Caco-2 (cell line): ENCODE results near the gene TICAM1. TPM values are rescaled to one million over a fixed set of nuclear protein-coding genes. Genes with fewer than 3 reads are reported as not detected.

Experiments
- BruUV-seq: library from RNA; stranded (reverse); fragments of 400-500 nt; replicated peaks from 2 replicates; lab custom pipeline; 2021; lab: Mats Ljungman, UMichigan
- CTCF ChIA-PET: fragments of 300-600 bp; sonication (Branson Sonifier 250); formaldehyde crosslinking; loops from one replicate; lab custom pipeline; 2022; ENCODE audit warnings: antibody characterized with exemption; lab: Charles Lee
- POLR2A ChIA-PET: fragments of 300-600 bp; sonication (Branson Sonifier 250); formaldehyde crosslinking; loops from one replicate; lab custom pipeline; 2022; ENCODE audit warnings: antibody characterized with exemption; lab: Charles Lee
- DNase-seq, 2 experiments: peaks; one replicate each; pipeline versions ENCODE4 v3.0.0 to v3.0.0-alpha.2; 2020 to 2022
- H3K27me3 ChIP-seq: replicated peaks from 2 replicates; pipeline ENCODE4 v1.6.0; 2011; ENCODE audit warnings: low read length; ENCODE audit not compliant: control insufficient read depth, insufficient read depth
- H3K36me3 ChIP-seq: 2 replicates; pipeline ENCODE4 v1.5.1; 2011; ENCODE audit warnings: low read length; ENCODE audit not compliant: control insufficient read depth, insufficient read depth
- H3K4me1 ChIP-seq: fragments of 250-450 bp; sonication (Bioruptor Pico); 2 replicates; pipeline ENCODE4 v1.5.1; 2020; ENCODE audit warnings: mild to moderate bottlenecking
- H3K4me3 ChIP-seq: 2 replicates; pipeline ENCODE4 v1.5.1; 2011; ENCODE audit warnings: low read depth, mild to moderate bottlenecking, control low read depth, low read length
- H3K9me3 ChIP-seq: fragments of 250-450 bp; sonication (Bioruptor Pico); 2 replicates; pipeline ENCODE4 v1.5.1; 2020; ENCODE audit warnings: mild to moderate bottlenecking, moderate library complexity
- H3K27ac Mint-ChIP-seq: one replicate; pipeline ENCODE4 v1.8.0; 2022; ENCODE audit warnings: mixed read lengths; ENCODE audit not compliant: unreplicated experiment
- H3K27me3 Mint-ChIP-seq: one replicate; pipeline ENCODE4 v1.8.0; 2022; ENCODE audit warnings: mixed read lengths; ENCODE audit not compliant: insufficient read depth, unreplicated experiment
- H3K36me3 Mint-ChIP-seq: one replicate; pipeline ENCODE4 v1.8.0; 2022; ENCODE audit warnings: mild to moderate bottlenecking, mixed read lengths; ENCODE audit not compliant: insufficient read depth, unreplicated experiment
- H3K4me1 Mint-ChIP-seq: one replicate; pipeline ENCODE4 v1.8.0; 2022; ENCODE audit warnings: low read depth, mixed read lengths; ENCODE audit not compliant: unreplicated experiment
- H3K4me3 Mint-ChIP-seq: one replicate; pipeline ENCODE4 v1.8.0; 2022; ENCODE audit warnings: mild to moderate bottlenecking, moderate library complexity, mixed read lengths; ENCODE audit not compliant: unreplicated experiment
- H3K9me3 Mint-ChIP-seq: one replicate; pipeline ENCODE4 v1.8.0; 2022; ENCODE audit warnings: mixed read lengths; ENCODE audit not compliant: unreplicated experiment
- intact Hi-C: fragments of 100-400 bp; cut with micrococcal nuclease; formaldehyde crosslinking; loops from one replicate; pipeline ENCODE4 v1.10.0; 2022; ENCODE audit not compliant: unreplicated experiment
- total RNA-seq: library from RNA; stranded (reverse); gene quantifications from 2 replicates; pipeline ENCODE4 v1.2.3, GENCODE V29; 2022
- TF ChIP-seq, protein P1 (sequence below), 2 experiments: fragments of 200-600 bp in 1 of 2; IDR thresholded peaks; 1 replicate in 1 of 2; 2 replicates in 1 of 2; pipeline versions ENCODE4 v1.5.1 to v1.8.0; 2011 to 2022; ENCODE audit warnings: antibody characterized with exemption in 1 of 2, control low read depth in 1 of 2, inconsistent platforms in 1 of 2, low read depth in 1 of 2, low read length in 1 of 2, mild to moderate bottlenecking in 1 of 2, moderate library complexity in 1 of 2; ENCODE audit not compliant: insufficient read depth in 1 of 2, severe bottlenecking in 1 of 2, unreplicated experiment in 1 of 2

The TICAM1 gene
- total RNA-seq, 1 experiment from 2014 or later = 6.0 TPM

DNA sequence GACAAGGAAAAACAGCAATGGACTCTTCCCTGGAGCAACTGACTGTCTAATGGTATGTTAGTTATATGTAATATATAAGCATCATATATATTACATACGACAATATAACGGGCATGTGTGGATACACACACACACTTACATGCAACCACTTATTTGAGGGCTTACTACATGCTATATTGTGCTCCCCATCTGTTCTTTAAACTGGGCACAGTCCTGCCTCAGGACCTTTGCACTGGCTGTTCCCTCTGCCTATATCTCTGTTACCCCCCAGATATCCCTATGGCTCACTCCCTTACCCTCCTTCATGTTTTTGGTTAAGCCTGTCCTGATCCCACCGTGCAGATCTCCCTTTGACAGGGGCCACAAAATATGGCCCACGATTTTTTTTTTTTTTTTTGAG is 10.2 kb downstream of the TICAM1 start:
- no peaks in the 10 kb centered on the region for H3K9me3 Mint-ChIP-seq
- H3K4me1 Mint-ChIP-seq = no peaks in the 10 kb centered on the region
- POLR2A ChIA-PET = interaction anchor here (0.6 kb wide), 1 partner anchor 15 kb away, joined by 3 read pairs; no protein-coding TSS in a partner anchor
- CTCF ChIA-PET = no interaction called here
- Histone ChIP-seq H3K36me3 (no peaks in the 10 kb centered on the region), H3K27me3 (no peaks in the 10 kb centered on the region), H3K4me1 (no peaks in the 10 kb centered on the region), H3K9me3 (no peaks in the 10 kb centered on the region), H3K4me3 (no peak overlapping the region)
- BruUV-seq = no TSS peak
- peaks cover 14% of the 10 kb centered on the region for H3K36me3 Mint-ChIP-seq
- H3K27ac Mint-ChIP-seq = no peak overlapping the region
- no peaks in the 10 kb centered on the region for H3K27me3 Mint-ChIP-seq
- H3K4me3 Mint-ChIP-seq = no peak overlapping the region
- intact Hi-C loops = no loop called here
- DNase-seq = no peak
- TF ChIP-seq, protein P1, sequence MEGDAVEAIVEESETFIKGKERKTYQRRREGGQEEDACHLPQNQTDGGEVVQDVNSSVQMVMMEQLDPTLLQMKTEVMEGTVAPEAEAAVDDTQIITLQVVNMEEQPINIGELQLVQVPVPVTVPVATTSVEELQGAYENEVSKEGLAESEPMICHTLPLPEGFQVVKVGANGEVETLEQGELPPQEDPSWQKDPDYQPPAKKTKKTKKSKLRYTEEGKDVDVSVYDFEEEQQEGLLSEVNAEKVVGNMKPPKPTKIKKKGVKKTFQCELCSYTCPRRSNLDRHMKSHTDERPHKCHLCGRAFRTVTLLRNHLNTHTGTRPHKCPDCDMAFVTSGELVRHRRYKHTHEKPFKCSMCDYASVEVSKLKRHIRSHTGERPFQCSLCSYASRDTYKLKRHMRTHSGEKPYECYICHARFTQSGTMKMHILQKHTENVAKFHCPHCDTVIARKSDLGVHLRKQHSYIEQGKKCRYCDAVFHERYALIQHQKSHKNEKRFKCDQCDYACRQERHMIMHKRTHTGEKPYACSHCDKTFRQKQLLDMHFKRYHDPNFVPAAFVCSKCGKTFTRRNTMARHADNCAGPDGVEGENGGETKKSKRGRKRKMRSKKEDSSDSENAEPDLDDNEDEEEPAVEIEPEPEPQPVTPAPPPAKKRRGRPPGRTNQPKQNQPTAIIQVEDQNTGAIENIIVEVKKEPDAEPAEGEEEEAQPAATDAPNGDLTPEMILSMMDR (IDR thresholded peaks at IDR 0.05; ENCODE audit: insufficient read depth in 1 of 2, low read depth in 1 of 2, low read length in 1 of 2, severe bottlenecking in 1 of 2, unreplicated experiment in 1 of 2) = no peak

DNA sequence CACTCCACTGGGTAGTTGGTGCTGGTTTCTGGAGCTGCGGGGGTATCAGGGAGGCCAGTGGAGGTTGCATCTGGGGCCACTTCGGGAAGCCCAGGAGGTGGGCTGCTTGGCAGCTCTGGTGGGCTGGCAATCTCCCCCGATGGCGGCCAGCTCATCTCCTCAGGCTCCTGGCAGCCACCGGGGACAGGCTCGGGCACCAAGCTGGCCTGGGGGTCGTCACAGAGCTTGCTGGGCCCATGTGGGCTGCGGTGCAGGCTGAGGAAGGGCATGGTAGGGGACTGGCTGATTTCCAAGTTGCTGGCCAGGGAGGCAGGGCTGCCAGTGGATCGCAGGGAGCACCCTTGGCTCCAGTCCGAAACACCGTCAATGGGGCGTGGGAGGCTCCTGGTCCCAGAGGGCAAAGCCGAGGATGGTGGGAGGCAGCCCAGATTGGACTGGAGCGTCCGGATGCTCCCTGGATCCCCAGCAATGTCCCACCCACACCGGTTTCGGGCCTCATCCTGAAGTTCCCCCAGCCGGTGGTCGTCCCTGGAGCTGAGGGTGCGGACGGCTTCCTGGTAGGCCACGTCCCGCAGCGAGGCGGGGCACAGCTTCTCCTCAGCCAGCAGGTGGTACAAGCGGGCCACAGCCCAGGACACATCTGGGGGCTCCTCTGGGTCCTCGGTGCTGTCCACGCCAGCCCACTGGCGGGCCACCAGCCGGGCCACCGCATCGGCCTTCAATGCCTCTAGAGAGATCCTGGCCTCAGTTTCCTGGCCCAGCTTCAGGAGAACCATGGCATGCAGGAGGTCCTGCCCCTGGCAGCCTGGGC is 13.8 kb downstream of the TICAM1 start:
- ChIA-PET CTCF (interaction anchor here (1.2 kb wide), 1 partner anchor 26 kb away, joined by 3 read pairs; the partner anchor contains the start of gene FEM1A), POLR2A (no interaction called here)
- intact Hi-C loops = no loop called here
- Mint-ChIP-seq H3K27ac (no peak overlapping the region), H3K36me3 (peaks cover 22% of the 10 kb centered on the region), H3K4me3 (no peak overlapping the region), H3K27me3 (no peaks in the 10 kb centered on the region), H3K4me1 (peaks cover 9% of the 10 kb centered on the region), H3K9me3 (peaks cover 11% of the 10 kb centered on the region)
- TF ChIP-seq, protein P1 (IDR thresholded peaks at IDR 0.05; ENCODE audit: insufficient read depth in 1 of 2, low read depth in 1 of 2, low read length in 1 of 2, severe bottlenecking in 1 of 2, unreplicated experiment in 1 of 2) = no peak
- no peaks in the 10 kb centered on the region; the same call in 1 of the 2 replicates for H3K36me3 ChIP-seq
- peaks cover 3% of the 10 kb centered on the region; the same call in 1 of the 2 replicates for H3K4me1 ChIP-seq
- no TSS peak for BruUV-seq
- no peak overlapping the region for H3K4me3 ChIP-seq
- no peak for DNase-seq
- H3K27me3 ChIP-seq = no peaks in the 10 kb centered on the region
- no peaks in the 10 kb centered on the region for H3K9me3 ChIP-seq

DNA sequence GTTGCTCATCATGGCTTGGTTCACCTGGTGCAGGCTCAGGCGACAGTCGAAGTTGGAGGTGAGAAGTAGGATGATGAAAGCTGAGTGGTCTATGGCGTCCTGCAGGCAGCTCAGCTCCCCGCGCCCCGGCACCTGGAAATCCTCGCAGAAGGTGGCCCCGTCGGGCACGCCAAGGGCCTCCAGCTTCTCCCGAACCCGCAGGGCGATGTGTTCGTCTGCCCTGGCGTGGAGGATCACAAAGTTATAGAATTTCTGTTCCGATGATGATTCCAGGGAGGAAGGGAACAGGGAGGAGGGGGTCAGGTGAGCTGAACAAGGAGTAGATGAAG is 14.6 kb downstream of the TICAM1 start:
- TF ChIP-seq, protein P1 (IDR thresholded peaks at IDR 0.05; ENCODE audit: insufficient read depth in 1 of 2, low read depth in 1 of 2, low read length in 1 of 2, severe bottlenecking in 1 of 2, unreplicated experiment in 1 of 2) = no peak
- H3K9me3 Mint-ChIP-seq = peaks cover 11% of the 10 kb centered on the region
- no peak for DNase-seq
- H3K4me1 ChIP-seq = peaks cover 3% of the 10 kb centered on the region; the same call in 1 of the 2 replicates
- no peaks in the 10 kb centered on the region for H3K9me3 ChIP-seq
- POLR2A ChIA-PET = interaction anchor here (0.6 kb wide), 1 partner anchor 95 kb away, joined by 7 read pairs; no protein-coding TSS in a partner anchor
- H3K4me3 ChIP-seq = no peak overlapping the region
- H3K27me3 ChIP-seq = no peaks in the 10 kb centered on the region
- BruUV-seq = no TSS peak
- intact Hi-C loops = no loop called here
- H3K27ac Mint-ChIP-seq = no peak overlapping the region
- H3K4me1 Mint-ChIP-seq = peaks cover 9% of the 10 kb centered on the region
- CTCF ChIA-PET = interaction anchor here (1.2 kb wide), 1 partner anchor 26 kb away, joined by 3 read pairs; the partner anchor contains the start of gene FEM1A
- H3K36me3 ChIP-seq = no peaks in the 10 kb centered on the region; the same call in 1 of the 2 replicates
- H3K36me3 Mint-ChIP-seq = peaks cover 19% of the 10 kb centered on the region
- no peaks in the 10 kb centered on the region for H3K27me3 Mint-ChIP-seq
- H3K4me3 Mint-ChIP-seq = no peak overlapping the region
